GM21825 (cell line): Measurements from ENCODE around the gene HOATZ.

Experiments used
- ATAC-seq: cut with Tn5 transposase; IDR thresholded peaks from one replicate; pipeline ENCODE4 v1.9.1; 2021; ENCODE audit warnings: mild to moderate bottlenecking, moderate library complexity; ENCODE audit not compliant: unreplicated experiment

HOATZ gene

GRCh38 chr11:111548525-111548924 is 33.9 kb downstream of the HOATZ start:
- no peak for ATAC-seq

- ATAC-seq, result no peak
Observed at GRCh38 chr11:111549196-111549868, 34.8 kb downstream of the HOATZ start.

GRCh38 chr11:111549869-111550203 is 35.3 kb downstream of the HOATZ start:
- ATAC-seq, result no peak

GRCh38 chr11:111550258-111550657 is 35.7 kb downstream of the HOATZ start:
- ATAC-seq, result no peak

- ATAC-seq, result no peak
Observed at GRCh38 chr11:111554532-111554931, 40.0 kb downstream of the HOATZ start.

- no peak for ATAC-seq
Observed at GRCh38 chr11:111555255-111555654, 40.7 kb downstream of the HOATZ start.

GRCh38 chr11:111557425-111558111 is 43.0 kb downstream of the HOATZ start:
- ATAC-seq, result no peak

- no peak for ATAC-seq
Observed at GRCh38 chr11:111559800-111560464, 45.4 kb downstream of the HOATZ start.

- no peak for ATAC-seq
Observed at GRCh38 chr11:111560800-111561199, 46.2 kb downstream of the HOATZ start.

GRCh38 chr11:111561306-111561705 is 46.7 kb downstream of the HOATZ start:
- ATAC-seq, result no peak

GRCh38 chr11:111561791-111562325 is 47.3 kb downstream of the HOATZ start:
- no peak for ATAC-seq

GRCh38 chr11:111562692-111563389 is 48.3 kb downstream of the HOATZ start:
- ATAC-seq, result no peak

- ATAC-seq, result no peak
Observed at GRCh38 chr11:111565114-111565720, 50.6 kb downstream of the HOATZ start.

- ATAC-seq, result no peak
Observed at GRCh38 chr11:111566324-111566723, 51.7 kb downstream of the HOATZ start.

GRCh38 chr11:111569476-111569875 is 54.9 kb downstream of the HOATZ start:
- ATAC-seq, result no peak

- no peak for ATAC-seq
Observed at GRCh38 chr11:111570796-111571195, 56.2 kb downstream of the HOATZ start.

GRCh38 chr11:111571829-111572501 is 57.4 kb downstream of the HOATZ start:
- ATAC-seq, result no peak

- ATAC-seq, result no peak
Observed at GRCh38 chr11:111572581-111572980, 58.0 kb downstream of the HOATZ start.

- ATAC-seq, result no peak
Observed at GRCh38 chr11:111573821-111574249, 59.3 kb downstream of the HOATZ start.
